ENCODE measurements around the gene PLXNB1. TPM values are rescaled to one million over a fixed set of nuclear protein-coding genes. Genes with fewer than 3 reads are reported as not detected.

Gene PLXNB1
- total and polyA plus RNA-seq, 2 of the 13 experiments (the other 11 are each of a cell fraction or from before 2014, with no cell fraction given), result 86.0 to 143 TPM

- TF ChIP-seq SCMH1 (CRISPR knock-in tag; IDR thresholded peaks at IDR 0.05; ENCODE audit: borderline replicate concordance) (no peak), ZNF121 (CRISPR knock-in tag; IDR thresholded peaks at IDR 0.05) (peak; percentile 74; the same call in 1 of the 2 replicates), ZNF557 (CRISPR knock-in tag; IDR thresholded peaks at IDR 0.05) (no peak), ZFP91 (CRISPR knock-in tag; IDR thresholded peaks at IDR 0.05; ENCODE audit: borderline replicate concordance) (peak; percentile 99), ZNF704 (CRISPR knock-in tag; IDR thresholded peaks at IDR 0.05; ENCODE audit: borderline replicate concordance) (peak; percentile 20; the same call in 1 of the 2 replicates)
Measured at GRCh38 chr3:48472923-48473616, 43.2 kb upstream of the PLXNB1 start (continued).

- CTCF ChIA-PET (ENCODE audit: low intra/inter-chr PET ratio, low total read pairs), result no interaction called here
- POLR2A ChIA-PET, result interaction anchor here (0.8 to 3.2 kb wide), 31 partner anchors 8 to 284 kb away, joined by 3 to 41 read pairs (median 10); partner anchors contain the start of genes ATRIP, CCDC51, CDC25A and CELSR3
- TF ChIP-seq NCOA5 (CRISPR knock-in tag; IDR thresholded peaks at IDR 0.05) (no peak), RCOR2 (CRISPR knock-in tag; IDR thresholded peaks at IDR 0.05) (no peak), TEF (CRISPR knock-in tag; IDR thresholded peaks at IDR 0.05) (no peak), ATF3 (CRISPR knock-in tag; IDR thresholded peaks at IDR 0.05) (no peak), SRY (CRISPR knock-in tag; IDR thresholded peaks at IDR 0.05) (no peak), ZNF790 (CRISPR knock-in tag; IDR thresholded peaks at IDR 0.05; ENCODE audit: borderline replicate concordance) (no peak), ZNF10 (CRISPR knock-in tag; IDR thresholded peaks at IDR 0.05; ENCODE audit: borderline replicate concordance, low read depth) (no peak), AHR (CRISPR knock-in tag; IDR thresholded peaks at IDR 0.05) (no peak), TGIF2 (CRISPR knock-in tag; IDR thresholded peaks at IDR 0.05) (no peak), BATF2 (CRISPR knock-in tag; IDR thresholded peaks at IDR 0.05) (no peak), ZNF784 (CRISPR knock-in tag; IDR thresholded peaks at IDR 0.05; ENCODE audit: borderline replicate concordance) (no peak), NFKBIZ (CRISPR knock-in tag; IDR thresholded peaks at IDR 0.05) (no peak), ZNF296 (CRISPR knock-in tag; conservative IDR thresholded peaks at IDR 0.05) (no peak)
Measured at GRCh38 chr3:48472673-48472922, 42.7 kb upstream of the PLXNB1 start.

More at GRCh38 chr3:48472673-48472922, 42.7 kb upstream of the PLXNB1 start:
- H3K4me2 ChIP-seq (ENCODE audit: low read depth, low read length), result peak overlapping the region; percentile 95
- BruUV-seq (replicated peaks), result no TSS peak
- DNase-seq (ENCODE audit: low spot score) (no peak), ATAC-seq (peak; percentile 47), FAIRE-seq (no peak)
- peak overlapping the region; percentile 80 for H3K9ac ChIP-seq (ENCODE audit: insufficient read depth, low read depth, low read length)
- H3K36me3 ChIP-seq (replicated peaks in 1 of 2; ENCODE audit: control insufficient read depth in 1 of 2, insufficient read depth in 2 of 2, low read length in 2 of 2), result peaks cover 2 to 10% of the 10 kb centered on the region in 2 experiments; a peak in 2 of 5 replicates
- no peaks in the 10 kb centered on the region for H4K20me1 ChIP-seq (ENCODE audit: insufficient read depth, low read length)
- H3K27ac ChIP-seq (ENCODE audit: extremely low read length, insufficient read depth, low read length), result peak overlapping the region; percentile 89
- no peak overlapping the region for H2AFZ ChIP-seq (ENCODE audit: low read length)
- intact Hi-C loops (cut with micrococcal nuclease; ENCODE audit: unreplicated experiment), result loop anchor here (2.0 kb wide), 2 partner anchors 34 to 84 kb away; partner anchors contain the start of gene PFKFB4
- H3K9me3 ChIP-seq (ENCODE audit: low read length), result no peaks in the 10 kb centered on the region
- H3K79me2 ChIP-seq (ENCODE audit: insufficient read depth, low read length), result peaks cover 4% of the 10 kb centered on the region
- H3K4me3 ChIP-seq (replicated peaks in 1 of 3; ENCODE audit: insufficient read depth in 1 of 3, low read depth in 2 of 3, low read length in 3 of 3), result peak overlapping the region; percentile 61 to 83 (median 65)
- H3K27me3 ChIP-seq (ENCODE audit: control insufficient read depth in 1 of 2, insufficient read depth in 2 of 2, low read length in 2 of 2), result no peaks in the 10 kb centered on the region; a peak in 1 of 5 replicates
- WGBS (ENCODE audit: low lambda C conversion rate), result 0% methylated on average over 1 of the region's 5 CpGs
- H3K4me1 ChIP-seq (ENCODE audit: insufficient read depth, low read length), result peaks cover 57% of the 10 kb centered on the region
- in situ Hi-C loops (cut with HindIII; ENCODE audit: extremely low pct_ligation_motif_present, low pct_unique_long_range_greater_than_20kb), result no loop called here

Measured in HepG2 (cell line).